Activated T-cell treated with anti-CD3 and anti-CD28 coated beads, Interleukin-2, amount 50 U/mL, for 72 hours (primary cell): ENCODE measurements around the gene NEK11. TPM values are rescaled to one million over a fixed set of nuclear protein-coding genes. Genes with fewer than 3 reads are reported as not detected.
"Not testable (repeated sequence)": the region's sequence is repeated elsewhere in the genome, so short reads cannot be mapped to it uniquely, and the experiment has no call there.

Source experiments
- ATAC-seq, 2 donors: fragments of 150-1000 bp; cut with Tn5 transposase; replicated peaks in 1 of 2; 2 replicates each; pipeline ENCODE4 v1.10.0; 2021; ENCODE audit warnings: moderate library complexity in 2 of 2, mild to moderate bottlenecking in 1 of 2
- DNase-seq, 2 donors: peaks; one replicate each; pipeline ENCODE4 v3.0.0; 2021 to 2022; ENCODE audit warnings: mixed read lengths in 1 of 2
- H3K27ac Mint-ChIP-seq: one replicate; pipeline ENCODE4 v1.8.0; 2022; ENCODE audit warnings: mild to moderate bottlenecking, moderate library complexity, mixed read lengths
- H3K27me3 Mint-ChIP-seq: one replicate; pipeline ENCODE4 v1.8.0; 2022; ENCODE audit warnings: low read depth, mixed read lengths
- H3K36me3 Mint-ChIP-seq, 2 donors: one replicate each; pipeline ENCODE4 v1.8.0; 2022; ENCODE audit warnings: mixed read lengths in 2 of 2, mild to moderate bottlenecking in 1 of 2; ENCODE audit not compliant: insufficient read depth in 2 of 2
- H3K4me1 Mint-ChIP-seq: one replicate; pipeline ENCODE4 v1.8.0; 2022; ENCODE audit warnings: low read depth, mixed read lengths
- H3K4me3 Mint-ChIP-seq, 2 donors: one replicate each; pipeline ENCODE4 v1.8.0; 2022; ENCODE audit warnings: mild to moderate bottlenecking in 2 of 2, mixed read lengths in 2 of 2, moderate library complexity in 2 of 2
- H3K9me3 Mint-ChIP-seq, 2 donors: one replicate each; pipeline ENCODE4 v1.8.0; 2022; ENCODE audit warnings: mixed read lengths in 2 of 2
- total RNA-seq, 2 donors: library from RNA; stranded (reverse); gene quantifications; one replicate each; pipeline ENCODE4 v1.2.3, GENCODE V29; 2022

NEK11 gene
- total RNA-seq, 2 donors from 2014 or later: 2.7 to 3.1 TPM

DNA sequence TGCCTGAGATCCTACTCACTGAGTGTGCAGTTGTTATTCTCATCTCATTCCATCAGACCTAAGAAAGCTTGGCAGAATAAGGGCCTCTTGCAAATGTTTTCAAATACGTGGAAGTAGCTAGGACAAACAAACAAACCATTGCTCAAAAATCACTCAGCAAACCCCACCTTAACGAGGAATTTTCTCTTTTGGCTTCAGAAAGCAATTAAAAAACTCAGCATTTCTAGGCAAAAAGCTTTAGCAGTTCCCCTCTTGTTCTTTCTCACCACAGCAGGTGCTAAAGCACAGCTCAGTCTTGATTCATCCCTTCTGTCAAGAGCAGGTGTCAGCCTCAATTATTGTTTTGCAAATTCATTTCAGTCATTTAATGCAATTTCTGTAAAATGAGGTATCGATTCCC lies 296.3 kb downstream of the NEK11 start:
- no peaks in the 10 kb centered on the region for H3K9me3 Mint-ChIP-seq
- ATAC-seq: no peak

DNA sequence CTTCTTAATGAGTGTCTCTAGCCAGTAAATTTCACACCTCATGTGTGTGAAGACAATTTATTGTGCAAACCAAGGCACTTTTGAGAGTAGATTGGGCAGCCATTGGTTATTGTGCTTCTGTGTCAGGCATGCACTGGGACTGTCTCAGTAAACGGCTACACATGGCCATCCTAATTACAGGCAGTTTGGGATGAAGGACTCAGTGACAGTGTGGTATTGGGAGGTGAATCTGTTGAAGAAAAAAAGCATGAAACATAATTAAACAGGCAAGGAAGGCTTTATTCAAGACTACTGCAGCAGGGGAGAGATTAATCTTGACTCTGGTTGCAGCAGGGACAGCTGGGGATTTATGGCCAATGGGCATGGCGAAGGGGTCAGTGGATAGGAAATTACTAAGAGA lies 297.1 kb downstream of the NEK11 start:
- no peaks in the 10 kb centered on the region for H3K36me3 Mint-ChIP-seq
- no peak overlapping the region for H3K4me3 Mint-ChIP-seq
- H3K4me1 Mint-ChIP-seq: no peaks in the 10 kb centered on the region
- DNase-seq: no peak
- H3K9me3 Mint-ChIP-seq: no peaks in the 10 kb centered on the region
- peaks cover 7% of the 10 kb centered on the region for H3K27me3 Mint-ChIP-seq
- ATAC-seq: no peak
- no peak overlapping the region for H3K27ac Mint-ChIP-seq

More for the DNA sequence above, 296.3 kb downstream of the NEK11 start:
- DNase-seq: no peak
- Mint-ChIP-seq H3K4me3 (no peak overlapping the region), H3K27ac (no peak overlapping the region), H3K36me3 (no peaks in the 10 kb centered on the region), H3K4me1 (no peaks in the 10 kb centered on the region), H3K27me3 (peaks cover 8% of the 10 kb centered on the region)

DNA sequence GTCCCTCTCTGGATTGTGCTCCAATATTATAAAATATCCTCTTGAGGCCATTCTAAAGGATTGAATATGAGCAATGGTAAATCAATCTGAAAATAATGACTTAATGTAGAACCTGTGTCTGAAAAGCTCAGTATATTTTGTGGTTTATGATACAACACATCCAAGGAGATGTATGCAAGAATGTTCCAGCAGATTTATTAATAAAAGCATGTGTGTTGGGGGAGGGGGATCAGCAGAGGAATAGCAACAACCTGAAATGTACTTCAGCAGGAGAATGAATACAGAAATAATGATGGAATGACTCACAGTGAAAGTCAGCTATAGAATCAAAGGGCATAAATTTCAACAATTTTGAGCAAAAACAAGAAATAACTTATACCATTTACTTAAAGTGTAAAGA lies 298.2 kb downstream of the NEK11 start:
- Mint-ChIP-seq H3K27me3 (peaks cover 14% of the 10 kb centered on the region), H3K27ac (no peak overlapping the region), H3K4me1 (no peaks in the 10 kb centered on the region), H3K4me3 (no peak overlapping the region), H3K36me3 (no peaks in the 10 kb centered on the region), H3K9me3 (peaks cover 0 to 1% of the 10 kb centered on the region in 2 donors)
- ATAC-seq (no peak), DNase-seq (no peak)

DNA sequence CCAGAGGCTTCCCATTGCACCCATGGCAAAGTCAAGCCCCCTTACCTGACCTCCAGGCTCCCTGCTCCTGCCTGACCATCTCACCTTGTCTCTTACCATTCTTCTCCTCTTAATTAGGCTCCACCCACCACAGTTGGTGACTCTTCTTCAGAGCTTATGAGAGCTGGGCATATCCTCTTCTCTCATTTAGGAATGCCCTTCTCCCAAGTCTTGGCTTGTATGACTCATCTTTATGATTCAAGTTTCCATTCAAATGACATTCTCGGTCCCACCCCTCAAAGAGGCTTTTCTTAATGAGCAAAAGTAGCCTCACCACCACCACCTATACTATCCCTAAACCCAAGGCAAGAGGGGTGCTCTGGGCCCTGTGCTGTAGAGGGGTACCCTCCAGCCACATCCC lies 299.6 kb downstream of the NEK11 start:
- Mint-ChIP-seq H3K27me3 (peaks cover 20% of the 10 kb centered on the region), H3K4me1 (no peaks in the 10 kb centered on the region)

DNA sequence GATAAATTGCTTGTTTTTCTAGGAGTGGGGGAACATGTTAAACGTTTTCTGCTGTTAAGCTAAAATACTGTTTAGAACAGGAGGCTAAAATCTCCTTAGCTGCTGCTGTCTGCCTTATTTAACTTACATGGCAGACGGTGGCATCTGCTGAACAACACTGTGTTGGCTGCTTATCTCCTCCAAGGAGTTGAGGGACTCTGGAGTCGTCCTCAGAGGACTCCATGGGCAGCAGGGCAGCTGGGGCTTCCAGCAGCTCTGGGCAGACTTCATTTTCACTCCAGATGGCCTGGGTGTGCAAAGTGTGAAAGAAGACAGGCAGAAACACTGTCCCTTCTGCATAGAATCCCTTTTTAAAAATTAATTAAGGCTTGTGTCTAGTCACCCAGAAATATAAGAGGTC lies 302.0 kb downstream of the NEK11 start:
- DNase-seq (no peak), ATAC-seq (no peak)
- H3K27ac Mint-ChIP-seq: no peak overlapping the region
- no peak overlapping the region for H3K4me3 Mint-ChIP-seq
- H3K27me3 Mint-ChIP-seq: peaks cover 13% of the 10 kb centered on the region
- peaks cover 0 to 1% of the 10 kb centered on the region in 2 donors for H3K36me3 Mint-ChIP-seq
- H3K4me1 Mint-ChIP-seq: no peaks in the 10 kb centered on the region
- H3K9me3 Mint-ChIP-seq: peaks cover 2 to 4% of the 10 kb centered on the region in 2 donors

More for the DNA sequence above, 299.6 kb downstream of the NEK11 start:
- no peak for DNase-seq
- no peak for ATAC-seq
- Mint-ChIP-seq H3K9me3 (peaks cover 0 to 2% of the 10 kb centered on the region in 2 donors), H3K36me3 (no peaks in the 10 kb centered on the region), H3K27ac (no peak overlapping the region), H3K4me3 (no peak overlapping the region)

DNA sequence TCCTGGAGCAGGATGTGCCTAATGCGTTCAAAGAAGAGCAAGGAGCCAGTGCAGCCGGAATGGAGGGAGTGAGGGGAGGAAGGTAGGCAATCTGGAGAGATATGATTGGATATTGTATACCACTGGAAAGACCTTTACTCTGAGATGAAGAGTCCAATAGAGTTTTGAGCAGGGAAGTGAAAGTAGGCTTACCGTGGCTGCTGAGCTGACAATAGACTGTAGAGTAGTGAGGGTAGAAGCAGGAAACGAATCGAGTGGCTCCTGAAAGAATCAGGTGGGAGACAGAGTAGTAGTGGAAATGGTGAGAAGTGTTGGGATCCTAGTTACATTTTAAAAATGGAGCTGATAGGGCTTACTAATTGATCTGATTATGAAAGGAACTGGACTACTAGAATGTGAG lies 303.1 kb downstream of the NEK11 start:
- Mint-ChIP-seq H3K9me3 (peaks cover 2 to 4% of the 10 kb centered on the region in 2 donors), H3K36me3 (peaks cover 0 to 1% of the 10 kb centered on the region in 2 donors), H3K27ac (no peak overlapping the region), H3K4me3 (no peak overlapping the region), H3K4me1 (no peaks in the 10 kb centered on the region), H3K27me3 (peaks cover 13% of the 10 kb centered on the region)
- no peak for DNase-seq
- no peak for ATAC-seq

DNA sequence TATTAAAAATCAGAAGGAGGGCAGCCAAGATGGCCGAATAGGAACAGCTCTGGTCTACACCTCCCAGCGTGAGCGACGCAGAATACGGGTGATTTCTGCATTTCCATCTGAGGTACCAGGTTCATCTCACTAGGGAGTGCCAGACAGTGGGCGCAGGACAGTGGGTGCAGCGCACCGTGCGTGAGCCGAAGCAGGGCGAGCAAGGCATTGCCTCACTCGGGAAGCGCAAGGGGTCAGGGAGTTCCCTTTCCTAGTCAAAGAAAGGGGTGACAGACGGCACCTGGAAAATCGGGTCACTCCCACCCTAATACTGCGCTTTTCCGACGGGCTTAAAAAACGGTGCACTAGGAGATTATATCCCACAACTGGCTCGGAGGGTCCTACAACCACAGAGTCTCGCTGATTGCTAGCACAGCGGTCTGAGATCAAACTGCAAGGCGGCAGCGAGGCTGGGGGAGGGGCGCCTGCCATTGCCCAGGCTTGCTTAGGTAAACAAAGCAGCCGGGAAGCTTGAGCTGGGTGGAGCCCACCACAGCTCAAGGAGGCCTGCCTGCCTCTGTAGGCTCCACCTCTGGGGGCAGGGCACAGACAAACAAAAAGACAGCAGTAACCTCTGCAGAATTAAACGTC lies 304.9 kb downstream of the NEK11 start:
- H3K27ac Mint-ChIP-seq, H3K9me3 Mint-ChIP-seq, DNase-seq, ATAC-seq, H3K36me3 Mint-ChIP-seq, H3K4me1 Mint-ChIP-seq, H3K4me3 Mint-ChIP-seq: not testable (repeated sequence)
- peaks cover 13% of the 10 kb centered on the region for H3K27me3 Mint-ChIP-seq

DNA sequence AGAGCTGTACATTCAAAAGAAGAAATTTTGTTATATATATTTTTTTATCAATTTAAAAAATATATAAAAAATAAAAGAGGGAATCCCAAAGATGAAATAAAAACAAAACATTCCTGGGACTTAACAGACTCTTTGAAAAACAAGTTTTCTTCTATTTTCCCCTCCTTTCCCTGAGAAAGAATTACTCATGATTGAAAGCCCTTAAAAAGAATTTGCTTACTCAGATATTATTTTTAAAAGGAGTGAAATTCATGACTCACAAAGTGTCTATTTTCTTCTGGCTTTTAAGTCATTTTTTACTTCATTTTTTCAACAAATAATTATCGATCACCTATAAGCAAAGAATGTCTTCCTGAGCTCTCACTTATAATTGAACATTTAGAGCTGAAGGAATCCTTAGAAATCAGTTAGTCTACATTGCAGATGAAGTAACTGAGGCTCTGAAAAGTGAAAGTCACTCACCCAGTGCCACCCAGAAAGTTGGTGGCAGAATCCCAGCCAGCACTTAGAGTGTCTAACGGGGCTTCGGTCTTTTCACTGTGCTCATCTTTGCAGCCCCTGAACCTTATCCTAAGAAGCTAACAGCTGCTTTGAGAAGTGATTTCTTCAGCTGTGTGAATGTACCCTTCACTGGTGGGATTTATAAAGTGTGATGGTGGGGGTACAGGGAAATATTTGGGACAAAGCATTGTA lies 312.4 kb downstream of the NEK11 start:
- H3K4me3 Mint-ChIP-seq: no peak overlapping the region
- peaks cover 0 to 4% of the 10 kb centered on the region in 2 donors for H3K9me3 Mint-ChIP-seq
- DNase-seq (no peak), ATAC-seq (no peak)
- no peak overlapping the region for H3K27ac Mint-ChIP-seq
- no peaks in the 10 kb centered on the region for H3K4me1 Mint-ChIP-seq
- H3K36me3 Mint-ChIP-seq: no peaks in the 10 kb centered on the region
- H3K27me3 Mint-ChIP-seq: no peaks in the 10 kb centered on the region

DNA sequence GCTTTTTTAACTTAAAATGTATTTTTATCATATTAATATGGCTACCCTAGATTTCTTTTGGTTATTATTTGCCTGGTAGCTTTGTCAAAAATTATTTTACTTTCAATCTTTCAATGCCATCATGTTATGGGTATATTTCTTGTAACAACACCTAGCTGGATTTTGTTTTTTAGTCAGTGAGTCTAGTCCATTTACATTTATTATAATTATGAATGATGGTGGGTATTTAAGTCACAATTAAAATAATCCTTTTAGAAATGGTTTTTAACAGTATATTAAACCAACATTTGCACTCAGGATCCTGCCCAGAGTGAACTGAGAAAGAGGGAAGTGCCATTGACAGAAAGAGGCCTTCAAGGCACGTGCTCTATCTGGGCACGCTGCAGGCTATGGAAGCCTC lies 315.1 kb downstream of the NEK11 start:
- ATAC-seq (no peak), DNase-seq (no peak)
- Mint-ChIP-seq H3K27ac (no peak overlapping the region), H3K36me3 (no peaks in the 10 kb centered on the region), H3K4me1 (no peaks in the 10 kb centered on the region), H3K4me3 (no peak overlapping the region), H3K9me3 (peaks cover 4 to 6% of the 10 kb centered on the region in 2 donors), H3K27me3 (no peaks in the 10 kb centered on the region)

DNA sequence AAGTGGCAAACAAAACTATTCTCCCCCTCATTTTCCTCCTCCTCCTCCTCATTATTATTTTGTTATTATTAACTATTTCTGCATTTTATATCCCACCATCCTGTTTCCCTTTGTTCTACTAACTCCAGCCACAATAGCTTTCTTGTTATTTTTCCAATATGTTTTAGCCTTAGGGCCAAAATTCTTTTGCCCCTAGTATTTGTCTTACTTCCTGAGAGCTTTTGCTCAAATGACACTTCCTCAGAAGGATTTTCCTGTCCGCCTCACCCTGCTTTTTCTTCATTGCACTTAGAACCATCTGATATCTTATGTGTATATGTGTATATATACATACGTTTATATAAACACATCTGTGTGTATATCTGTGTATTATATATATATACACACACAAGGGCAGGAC lies 322.2 kb downstream of the NEK11 start:
- no peaks in the 10 kb centered on the region for H3K36me3 Mint-ChIP-seq
- DNase-seq: no peak
- ATAC-seq: no peak
- H3K4me1 Mint-ChIP-seq: no peaks in the 10 kb centered on the region
- no peak overlapping the region for H3K27ac Mint-ChIP-seq
- H3K4me3 Mint-ChIP-seq: no peak overlapping the region
- H3K9me3 Mint-ChIP-seq: peaks cover 2 to 4% of the 10 kb centered on the region in 2 donors
- no peaks in the 10 kb centered on the region for H3K27me3 Mint-ChIP-seq

DNA sequence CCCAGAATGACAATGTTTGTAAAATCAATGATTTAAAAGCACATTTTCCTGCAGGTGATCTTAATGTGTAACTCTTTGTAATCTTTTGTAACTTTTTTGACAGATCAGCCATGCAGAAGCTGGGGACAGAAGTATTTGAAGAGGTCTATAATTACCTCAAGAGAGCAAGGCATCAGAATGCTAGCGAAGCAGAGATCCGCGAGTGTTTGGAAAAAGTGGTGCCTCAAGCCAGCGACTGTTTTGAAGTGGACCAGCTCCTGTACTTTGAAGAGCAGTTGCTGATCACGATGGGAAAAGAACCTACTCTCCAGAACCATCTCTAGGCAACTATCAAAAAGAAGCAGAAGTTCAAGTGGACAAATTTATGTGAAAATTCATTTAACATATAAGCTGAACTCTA lies 322.8 kb downstream of the NEK11 start:
- H3K36me3 Mint-ChIP-seq: no peaks in the 10 kb centered on the region
- no peaks in the 10 kb centered on the region for H3K27me3 Mint-ChIP-seq
- no peak for DNase-seq
- peaks cover 1 to 2% of the 10 kb centered on the region in 2 donors for H3K9me3 Mint-ChIP-seq
- no peak overlapping the region for H3K4me3 Mint-ChIP-seq
- H3K27ac Mint-ChIP-seq: no peak overlapping the region
- ATAC-seq: no peak
- H3K4me1 Mint-ChIP-seq: no peaks in the 10 kb centered on the region

DNA sequence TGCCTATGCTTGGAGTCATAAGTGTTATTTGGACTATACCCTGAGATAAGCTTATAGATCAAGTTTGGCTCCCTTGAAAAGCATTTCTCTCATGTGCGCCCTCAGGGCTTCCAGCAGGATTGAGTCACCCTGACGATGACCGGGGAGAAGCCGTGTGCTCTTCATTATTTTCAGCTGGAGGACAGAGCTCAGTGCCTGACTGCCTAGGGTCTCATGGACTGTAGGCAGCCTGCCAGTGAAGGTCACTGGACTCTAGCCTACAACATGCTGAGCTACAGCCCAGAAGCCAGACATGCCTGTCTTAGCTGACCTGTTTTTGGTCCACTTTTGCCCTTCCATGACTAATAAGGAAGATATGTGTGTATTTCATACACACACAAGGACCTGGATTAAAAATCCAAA lies 323.3 kb downstream of the NEK11 start:
- Mint-ChIP-seq H3K27ac (no peak overlapping the region), H3K36me3 (no peaks in the 10 kb centered on the region), H3K9me3 (peaks cover 0 to 2% of the 10 kb centered on the region in 2 donors), H3K27me3 (no peaks in the 10 kb centered on the region), H3K4me1 (no peaks in the 10 kb centered on the region), H3K4me3 (no peak overlapping the region)
- no peak for DNase-seq
- no peak for ATAC-seq

DNA sequence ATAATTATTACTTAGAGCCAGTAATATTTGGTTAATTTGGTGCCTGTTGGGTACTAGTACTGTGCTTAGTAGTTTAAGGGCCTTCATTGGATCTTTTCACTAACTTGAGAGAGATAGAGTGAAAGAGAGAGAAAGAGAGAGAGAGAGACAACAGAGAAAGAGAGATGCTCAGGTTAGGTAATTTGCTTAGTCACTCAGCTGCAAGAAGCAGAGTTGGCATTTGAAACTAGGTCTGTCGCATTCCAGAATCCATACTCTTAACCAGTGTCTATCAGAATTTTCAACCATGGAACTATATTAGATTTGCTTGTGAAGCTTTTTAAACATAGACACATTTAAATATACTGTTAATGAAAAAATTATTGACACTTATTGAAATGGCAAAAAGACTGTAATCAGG lies 323.8 kb downstream of the NEK11 start:
- ATAC-seq (no peak), DNase-seq (no peak)
- H3K4me3 Mint-ChIP-seq: no peak overlapping the region
- peaks cover 0 to 2% of the 10 kb centered on the region in 2 donors for H3K9me3 Mint-ChIP-seq
- no peaks in the 10 kb centered on the region for H3K27me3 Mint-ChIP-seq
- H3K36me3 Mint-ChIP-seq: no peaks in the 10 kb centered on the region
- H3K4me1 Mint-ChIP-seq: no peaks in the 10 kb centered on the region
- no peak overlapping the region for H3K27ac Mint-ChIP-seq
